Natural killer cell (primary cell): ENCODE measurements around the gene MAEA. TPM values are rescaled to one million over a fixed set of nuclear protein-coding genes. Genes with fewer than 3 reads are reported as not detected.
"Not testable (repeated sequence)": the region's sequence is repeated elsewhere in the genome, so short reads cannot be mapped to it uniquely, and the experiment has no call there.

Experiments
- ATAC-seq, 3 donors: fragments of 150-1000 bp in 2 of 3; fragments of 200-7000 bp in 1 of 3; cut with Tn5 transposase; 1 replicate in 1 of 3; 2 replicates in 2 of 3; pipeline ENCODE4 v1.10.0; 2021; ENCODE audit warnings: mild to moderate bottlenecking in 2 of 3, moderate library complexity in 2 of 3
- DNase-seq, 2 donors: peaks; one replicate each; pipeline versions ENCODE4 v3.0.0 to v3.0.0-alpha.2; 2013 to 2021; ENCODE audit warnings: mixed read lengths in 1 of 2
- H3K27ac ChIP-seq: one replicate; pipeline ENCODE4 v1.5.1; 2013; ENCODE audit warnings: mild to moderate bottlenecking, low read length
- H3K27me3 ChIP-seq: one replicate; pipeline ENCODE4 v1.6.1; 2013; ENCODE audit warnings: low read length; ENCODE audit not compliant: control insufficient read depth, insufficient read depth
- H3K36me3 ChIP-seq: one replicate; pipeline ENCODE4 v1.6.1; 2013; ENCODE audit warnings: low read length; ENCODE audit not compliant: control insufficient read depth, insufficient read depth
- H3K4me1 ChIP-seq: one replicate; pipeline ENCODE4 v1.6.1; 2013; ENCODE audit warnings: low read length; ENCODE audit not compliant: control insufficient read depth, insufficient read depth
- H3K4me3 ChIP-seq: one replicate; pipeline ENCODE4 v1.5.1; 2013; ENCODE audit warnings: low read length
- H3K9me3 ChIP-seq: one replicate; pipeline ENCODE4 v1.6.1; 2013; ENCODE audit warnings: low read length; ENCODE audit not compliant: control insufficient read depth, insufficient read depth
- H3K27ac Mint-ChIP-seq, 2 donors: one replicate each; pipeline ENCODE4 v1.8.0; 2022; ENCODE audit warnings: mild to moderate bottlenecking in 2 of 2, mixed read lengths in 2 of 2, moderate library complexity in 1 of 2
- H3K27me3 Mint-ChIP-seq, 2 donors: one replicate each; pipeline ENCODE4 v1.8.0; 2022; ENCODE audit warnings: low read depth in 2 of 2, mixed read lengths in 2 of 2
- H3K36me3 Mint-ChIP-seq: one replicate; pipeline ENCODE4 v1.8.0; 2022; ENCODE audit warnings: mixed read lengths
- H3K4me1 Mint-ChIP-seq, 2 donors: one replicate each; pipeline ENCODE4 v1.8.0; 2022; ENCODE audit warnings: mixed read lengths in 2 of 2
- H3K4me3 Mint-ChIP-seq: one replicate; pipeline ENCODE4 v1.8.0; 2022; ENCODE audit warnings: mild to moderate bottlenecking, moderate library complexity, mixed read lengths
- H3K9me3 Mint-ChIP-seq, 2 donors: one replicate each; pipeline ENCODE4 v1.8.0; 2022; ENCODE audit warnings: mixed read lengths in 2 of 2
- CTCF ChIP-seq: fragments of 200-600 bp; IDR thresholded peaks from one replicate; pipeline ENCODE4 v1.8.0; 2022; ENCODE audit warnings: antibody characterized with exemption
- WGBS: methylation state at CpG from one replicate; pipeline ENCODE4 v1.1.7; 2013; ENCODE audit warnings: missing lambda C conversion rate; ENCODE audit not compliant: insufficient coverage; 5-methylcytosine and 5-hydroxymethylcytosine counted together
- intact Hi-C: fragments of 100-400 bp; cut with micrococcal nuclease; formaldehyde crosslinking; loops from one replicate; pipeline ENCODE4 v1.14.2; 2022
- total RNA-seq, 4 donors: library from RNA; stranded (reverse); fragments of 120-200 nt in 1 of 4; gene quantifications; one replicate each; pipeline versions ENCODE4 v1.2.3 to v1.2.4, GENCODE V29; 2013 to 2022

Gene MAEA
- total RNA-seq, 3 donors from 2014 or later (not counting 1 experiment from before 2014, with no cell fraction given), result 63.5 to 89.2 (median 64.0) TPM

DNA sequence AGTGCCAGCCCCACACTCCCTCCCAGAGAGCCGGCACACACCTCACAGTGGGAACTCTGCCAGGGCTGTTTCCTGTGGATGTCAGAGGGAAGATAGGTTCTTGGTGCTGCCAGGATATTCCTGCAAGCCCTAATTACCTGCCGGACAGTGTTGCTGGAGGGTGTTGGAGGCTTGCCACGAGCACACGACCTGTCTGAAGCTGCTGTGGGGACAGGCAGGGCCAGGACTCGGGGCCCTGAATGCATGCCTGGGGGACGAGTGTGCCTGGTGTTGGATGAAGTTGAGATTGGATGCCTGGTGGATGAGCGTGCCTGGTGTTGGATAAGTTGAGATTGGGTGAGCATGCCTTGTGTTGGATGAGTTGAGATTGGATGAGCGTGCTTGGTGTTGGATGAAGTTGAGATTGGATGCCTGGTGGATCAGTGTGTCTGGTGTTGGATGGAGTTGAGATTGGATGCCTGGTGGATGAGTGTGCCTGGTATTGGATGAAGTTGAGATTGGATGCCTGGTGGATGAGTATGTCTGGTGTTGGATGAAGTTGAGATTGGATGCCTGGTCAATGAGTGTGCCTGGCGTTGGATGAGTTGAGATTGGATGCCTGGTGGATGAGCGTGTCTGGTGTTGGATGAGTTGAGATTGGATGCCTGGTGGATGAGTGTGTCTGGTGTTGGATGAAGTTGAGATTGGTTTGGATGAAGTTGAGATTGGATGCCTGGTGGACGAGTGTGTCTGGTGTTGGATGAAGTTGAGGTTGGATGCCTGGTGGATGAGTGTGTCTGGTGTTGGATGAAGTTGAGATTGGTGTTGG lies 34.1 kb downstream of the MAEA start:
- peaks cover 3% of the 10 kb centered on the region for H3K4me1 ChIP-seq
- 99% methylated on average over 11 of the region's 11 CpGs for WGBS
- Mint-ChIP-seq H3K27ac (no peak overlapping the region), H3K4me3 (no peak overlapping the region), H3K4me1 (peaks cover 0 to under 1% of the 10 kb centered on the region in 2 donors), H3K27me3 (no peaks in the 10 kb centered on the region), H3K9me3 (no peaks in the 10 kb centered on the region), H3K36me3 (no peaks in the 10 kb centered on the region)
- no peak for ATAC-seq
- no peaks in the 10 kb centered on the region for H3K9me3 ChIP-seq
- H3K27ac ChIP-seq, result no peak overlapping the region
- H3K36me3 ChIP-seq, result peaks cover 46% of the 10 kb centered on the region
- H3K27me3 ChIP-seq, result no peaks in the 10 kb centered on the region
- TF ChIP-seq CTCF, result no peak
- no peak for DNase-seq
- intact Hi-C loops, result loop anchor here (1.0 kb wide), 1 partner anchor 15 kb away; no protein-coding TSS in a partner anchor
- no peak overlapping the region for H3K4me3 ChIP-seq

- H3K27ac Mint-ChIP-seq, H3K27me3 ChIP-seq, H3K27me3 Mint-ChIP-seq, H3K9me3 Mint-ChIP-seq, H3K36me3 Mint-ChIP-seq, DNase-seq, H3K27ac ChIP-seq, H3K4me3 ChIP-seq, ATAC-seq, H3K4me3 Mint-ChIP-seq, H3K9me3 ChIP-seq, intact Hi-C loops, H3K4me1 Mint-ChIP-seq: not testable (repeated sequence)
- WGBS, result 98% methylated on average over 20 of the region's 20 CpGs
- Histone ChIP-seq H3K4me1 (peaks cover 11% of the 10 kb centered on the region), H3K36me3 (peaks cover 42% of the 10 kb centered on the region)
These were observed 34.9 kb downstream of the MAEA start for GRCh38 chr4:1324443-1325175.

- intact Hi-C loops, result no loop called here
- DNase-seq (no peak), ATAC-seq (no peak)
- TF ChIP-seq CTCF, result no peak
- Histone ChIP-seq H3K4me3 (no peak overlapping the region), H3K27me3 (no peaks in the 10 kb centered on the region), H3K36me3 (peaks cover 42% of the 10 kb centered on the region), H3K4me1 (peaks cover 16% of the 10 kb centered on the region), H3K27ac (no peak overlapping the region), H3K9me3 (no peaks in the 10 kb centered on the region)
- 97% methylated on average over 11 of the region's 11 CpGs for WGBS
- H3K4me3 Mint-ChIP-seq, result no peak overlapping the region
- H3K27me3 Mint-ChIP-seq, result no peaks in the 10 kb centered on the region
- no peaks in the 10 kb centered on the region for H3K36me3 Mint-ChIP-seq
- no peaks in the 10 kb centered on the region for H3K9me3 Mint-ChIP-seq
- peaks cover 3 to 13% of the 10 kb centered on the region in 2 donors for H3K4me1 Mint-ChIP-seq
- no peak overlapping the region for H3K27ac Mint-ChIP-seq
These were observed 35.4 kb downstream of the MAEA start for GRCh38 chr4:1325176-1325480.
